ENCODE measurements around the gene GOLIM4. TPM values are rescaled to one million over a fixed set of nuclear protein-coding genes. Genes with fewer than 3 reads are reported as not detected.

The GOLIM4 gene
- total and polyA plus RNA-seq, 7 donors, result 12.3 to 37.4 (median 27.2) TPM

- intact Hi-C loops (cut with DNase I), result no loop called here
- TF ChIP-seq EP300 (IDR thresholded peaks at IDR 0.05) (no peak), POLR2A (IDR thresholded peaks at IDR 0.05) (no peak), POLR2AphosphoS5 (IDR thresholded peaks at IDR 0.05) (no peak)
- TF ChIP-seq, protein P1, sequence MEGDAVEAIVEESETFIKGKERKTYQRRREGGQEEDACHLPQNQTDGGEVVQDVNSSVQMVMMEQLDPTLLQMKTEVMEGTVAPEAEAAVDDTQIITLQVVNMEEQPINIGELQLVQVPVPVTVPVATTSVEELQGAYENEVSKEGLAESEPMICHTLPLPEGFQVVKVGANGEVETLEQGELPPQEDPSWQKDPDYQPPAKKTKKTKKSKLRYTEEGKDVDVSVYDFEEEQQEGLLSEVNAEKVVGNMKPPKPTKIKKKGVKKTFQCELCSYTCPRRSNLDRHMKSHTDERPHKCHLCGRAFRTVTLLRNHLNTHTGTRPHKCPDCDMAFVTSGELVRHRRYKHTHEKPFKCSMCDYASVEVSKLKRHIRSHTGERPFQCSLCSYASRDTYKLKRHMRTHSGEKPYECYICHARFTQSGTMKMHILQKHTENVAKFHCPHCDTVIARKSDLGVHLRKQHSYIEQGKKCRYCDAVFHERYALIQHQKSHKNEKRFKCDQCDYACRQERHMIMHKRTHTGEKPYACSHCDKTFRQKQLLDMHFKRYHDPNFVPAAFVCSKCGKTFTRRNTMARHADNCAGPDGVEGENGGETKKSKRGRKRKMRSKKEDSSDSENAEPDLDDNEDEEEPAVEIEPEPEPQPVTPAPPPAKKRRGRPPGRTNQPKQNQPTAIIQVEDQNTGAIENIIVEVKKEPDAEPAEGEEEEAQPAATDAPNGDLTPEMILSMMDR (IDR thresholded peaks at IDR 0.05), result no peak
- H3K9me3 ChIP-seq, result no peaks in the 10 kb centered on the region
- no peaks in the 10 kb centered on the region for H3K27me3 ChIP-seq
- no peaks in the 10 kb centered on the region for H3K36me3 ChIP-seq
- H3K4me3 ChIP-seq, result no peak overlapping the region
- peaks cover 0 to 29% (median 23%) of the 10 kb centered on the region in 4 donors for H3K4me1 ChIP-seq
- H3K27ac ChIP-seq, result no peak overlapping the region
- no peak for DNase-seq
These were observed 1.7 kb upstream of the GOLIM4 start for GRCh38 chr3:168097381-168097780.

DNA sequence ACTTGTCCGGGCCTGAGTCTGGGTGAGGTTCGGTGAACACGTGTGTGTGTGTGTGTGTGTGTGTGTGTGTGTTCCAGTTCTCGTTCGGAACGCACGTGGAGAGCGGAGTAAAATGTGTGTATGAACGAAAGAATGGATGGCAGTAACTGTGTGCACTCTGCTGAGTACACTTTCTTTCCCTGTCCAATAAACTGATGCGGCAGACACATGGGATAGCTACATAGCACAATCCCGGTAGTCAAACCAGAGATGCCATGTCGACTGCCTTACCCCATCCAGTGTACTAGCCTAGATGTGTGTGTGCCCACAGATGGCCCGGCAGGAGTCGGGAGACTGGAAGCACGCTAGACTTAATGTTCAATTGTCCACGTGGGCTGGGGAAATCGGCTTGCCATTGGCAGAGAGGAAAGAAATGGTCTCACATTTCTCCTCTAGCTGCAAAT, 507 bp upstream of the GOLIM4 start:
- H3K27ac ChIP-seq, result peak overlapping the region; percentile 88 to 98 (median 96)
- DNase-seq, result no peak
- 0 to 1% methylated on average over 17 of the region's 17 CpGs for WGBS, 2 donors

DNA sequence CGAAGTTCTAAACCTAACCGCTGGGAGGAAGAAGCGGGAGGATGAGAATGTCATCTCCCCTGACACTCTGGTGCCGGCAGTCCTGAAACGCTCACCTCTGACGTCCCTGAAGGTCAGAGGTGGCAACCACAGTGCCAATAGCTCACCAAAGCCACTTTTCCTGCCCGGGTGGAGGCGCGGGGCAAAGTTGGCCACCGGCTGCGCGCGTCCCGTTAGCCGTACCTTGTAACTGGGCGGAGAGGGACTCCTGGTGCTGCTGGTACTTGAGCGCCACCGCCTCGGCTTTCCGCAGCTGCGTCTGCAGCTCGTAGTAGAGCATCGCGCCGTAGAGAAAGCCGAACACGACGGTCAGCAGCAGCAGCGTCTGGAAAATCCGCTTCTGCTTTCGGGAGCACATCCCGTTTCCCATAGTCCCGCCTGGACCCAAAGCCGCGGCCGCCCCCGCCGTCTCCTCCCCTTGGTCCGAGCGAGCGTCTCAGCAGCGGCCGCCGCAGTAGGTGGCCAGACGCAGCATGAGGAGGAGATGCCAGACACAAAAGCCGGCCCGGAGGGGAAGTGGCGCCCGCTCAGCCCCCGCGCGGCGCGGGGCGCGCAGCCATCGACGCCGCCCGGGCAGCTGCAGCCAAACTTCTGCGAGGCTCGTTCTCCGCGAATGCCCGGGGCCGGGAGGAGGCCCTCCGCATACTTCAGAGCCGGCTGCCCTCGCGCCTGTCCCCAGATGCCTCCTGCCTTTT, 680 bp downstream of the GOLIM4 start:
- intact Hi-C loops (cut with DNase I), result loop anchor here (1.0 to 2.0 kb wide), 3 partner anchors 42 to 68 kb away; no protein-coding TSS in a partner anchor
- Histone ChIP-seq H3K9me3 (no peaks in the 10 kb centered on the region), H3K4me1 (peaks cover 0 to 50% (median 43%) of the 10 kb centered on the region in 4 donors), H3K27me3 (no peaks in the 10 kb centered on the region), H3K36me3 (no peaks in the 10 kb centered on the region), H3K27ac (peak overlapping the region; percentile 88 to 98 (median 96)), H3K4me3 (peak overlapping the region; percentile 73 to 96 (median 80))
- peak; percentile 80 for DNase-seq
- WGBS, 2 donors, result 0 to 1% methylated on average over 70 of the region's 70 CpGs
- peak in 2 of 4 donors; percentile 53 to 55 for TF ChIP-seq POLR2AphosphoS5 (IDR thresholded peaks at IDR 0.05)
- TF ChIP-seq POLR2A (IDR thresholded peaks at IDR 0.05), result no peak
- TF ChIP-seq, protein P1 (IDR thresholded peaks at IDR 0.05), result peak; percentile 30 to 50 (median 36)
- TF ChIP-seq EP300 (IDR thresholded peaks at IDR 0.05), result no peak

More for the DNA sequence above, 507 bp upstream of the GOLIM4 start:
- TF ChIP-seq EP300 (IDR thresholded peaks at IDR 0.05), result no peak
- TF ChIP-seq, protein P1 (IDR thresholded peaks at IDR 0.05), result peak in 1 of 4 experiments; percentile 8
- no peak for TF ChIP-seq POLR2A (IDR thresholded peaks at IDR 0.05)
- TF ChIP-seq POLR2AphosphoS5 (IDR thresholded peaks at IDR 0.05), result peak in 1 of 4 donors; percentile 6
- Histone ChIP-seq H3K4me1 (peaks cover 0 to 40% (median 31%) of the 10 kb centered on the region in 4 donors), H3K36me3 (no peaks in the 10 kb centered on the region), H3K27me3 (no peaks in the 10 kb centered on the region), H3K9me3 (no peaks in the 10 kb centered on the region), H3K4me3 (peak overlapping the region; percentile 73 to 96 (median 80))
- intact Hi-C loops (cut with DNase I), result no loop called here

DNA sequence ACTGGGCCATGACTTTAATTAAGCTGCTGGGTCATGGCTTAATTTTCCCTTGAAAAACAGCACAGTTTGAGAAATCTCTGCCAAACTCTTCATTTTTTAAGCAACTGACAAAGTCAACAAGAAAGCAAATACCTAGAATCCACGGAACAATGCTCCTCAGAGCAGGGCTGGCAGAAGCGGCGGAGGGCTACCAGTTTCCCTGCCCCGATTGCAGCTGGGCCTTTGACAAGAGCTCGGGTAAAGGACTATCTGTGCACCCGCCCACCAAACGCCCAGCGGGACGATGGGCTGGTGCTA, 1.2 kb downstream of the GOLIM4 start:
- Histone ChIP-seq H3K9me3 (no peaks in the 10 kb centered on the region), H3K4me3 (peak overlapping the region; percentile 73 to 96 (median 80)), H3K36me3 (no peaks in the 10 kb centered on the region), H3K27ac (peak overlapping the region; percentile 88 to 98 (median 96)), H3K4me1 (peaks cover 0 to 54% (median 47%) of the 10 kb centered on the region in 4 donors), H3K27me3 (no peaks in the 10 kb centered on the region)
- intact Hi-C loops (cut with DNase I), result loop anchor here (2.0 kb wide), 2 partner anchors 42 to 68 kb away; no protein-coding TSS in a partner anchor
- DNase-seq, result no peak
- TF ChIP-seq POLR2AphosphoS5 (IDR thresholded peaks at IDR 0.05), result no peak
- TF ChIP-seq EP300 (IDR thresholded peaks at IDR 0.05), result no peak
- TF ChIP-seq POLR2A (IDR thresholded peaks at IDR 0.05), result no peak
- TF ChIP-seq, protein P1 (IDR thresholded peaks at IDR 0.05), result no peak
- 0 to 2% methylated on average over 9 of the region's 9 CpGs for WGBS, 2 donors
